Chondrocyte (in vitro differentiated cells): ENCODE measurements around the gene SMARCB1. TPM values are rescaled to one million over a fixed set of nuclear protein-coding genes. Genes with fewer than 3 reads are reported as not detected.

Experiments used
- DNase-seq: peaks from one replicate; pipeline ENCODE4 v3.0.0; 2021; ENCODE audit warnings: mixed read lengths, low spot score
- H3K27ac Mint-ChIP-seq: one replicate; pipeline ENCODE4 v1.8.0; 2021; ENCODE audit warnings: mild to moderate bottlenecking, moderate library complexity, mixed read lengths; ENCODE audit not compliant: unreplicated experiment
- H3K27me3 Mint-ChIP-seq: 2 replicates; pipeline ENCODE4 v1.8.0; 2021; ENCODE audit warnings: low read depth, mixed read lengths
- H3K36me3 Mint-ChIP-seq: 2 replicates; pipeline ENCODE4 v1.8.0; 2021; ENCODE audit warnings: low read depth, mixed read lengths
- H3K4me1 Mint-ChIP-seq: 2 replicates; pipeline ENCODE4 v1.8.0; 2021; ENCODE audit warnings: low read depth, mild to moderate bottlenecking, mixed read lengths
- H3K4me3 Mint-ChIP-seq: one replicate; pipeline ENCODE4 v1.8.0; 2021; ENCODE audit warnings: mild to moderate bottlenecking, moderate library complexity, mixed read lengths; ENCODE audit not compliant: unreplicated experiment
- H3K9me3 Mint-ChIP-seq: 2 replicates; pipeline ENCODE4 v1.8.0; 2021; ENCODE audit warnings: low read depth, mixed read lengths
- CTCF ChIP-seq: fragments of 200-600 bp; sonication (generic); IDR thresholded peaks from 2 replicates; pipeline ENCODE4 v1.5.0; 2021; ENCODE audit warnings: antibody characterized with exemption, mild to moderate bottlenecking, moderate library complexity
- total RNA-seq: library from RNA; stranded (reverse); gene quantifications from 3 replicates; pipeline ENCODE4 v1.2.1, GENCODE V29; 2021

SMARCB1 gene
- total RNA-seq, 1 donor from 2014 or later = 102 TPM

- no peaks in the 10 kb centered on the region for H3K27me3 Mint-ChIP-seq
- H3K4me3 Mint-ChIP-seq = no peak overlapping the region
- peaks cover 8% of the 10 kb centered on the region for H3K36me3 Mint-ChIP-seq
- no peak for TF ChIP-seq CTCF
- no peak overlapping the region for H3K27ac Mint-ChIP-seq
- peak; percentile 57 for DNase-seq
- no peaks in the 10 kb centered on the region for H3K9me3 Mint-ChIP-seq
- H3K4me1 Mint-ChIP-seq = peaks cover 38% of the 10 kb centered on the region
Measured at GRCh38 chr22:23836281-23836680, 49.5 kb downstream of the SMARCB1 start.

GRCh38 chr22:23836692-23837495, 50.1 kb downstream of the SMARCB1 start:
- Mint-ChIP-seq H3K9me3 (no peaks in the 10 kb centered on the region), H3K4me1 (peaks cover 43% of the 10 kb centered on the region), H3K4me3 (no peak overlapping the region), H3K27me3 (no peaks in the 10 kb centered on the region), H3K27ac (no peak overlapping the region), H3K36me3 (peaks cover 8% of the 10 kb centered on the region)
- DNase-seq = peak; percentile 74
- TF ChIP-seq CTCF = no peak

- Mint-ChIP-seq H3K36me3 (peaks cover 6% of the 10 kb centered on the region), H3K4me3 (no peak overlapping the region), H3K4me1 (peaks cover 39% of the 10 kb centered on the region), H3K27me3 (no peaks in the 10 kb centered on the region), H3K27ac (no peak overlapping the region), H3K9me3 (no peaks in the 10 kb centered on the region)
- no peak for TF ChIP-seq CTCF
- peak; percentile 88 for DNase-seq
Measured at GRCh38 chr22:23837496-23837859, 50.7 kb downstream of the SMARCB1 start.

DNA sequence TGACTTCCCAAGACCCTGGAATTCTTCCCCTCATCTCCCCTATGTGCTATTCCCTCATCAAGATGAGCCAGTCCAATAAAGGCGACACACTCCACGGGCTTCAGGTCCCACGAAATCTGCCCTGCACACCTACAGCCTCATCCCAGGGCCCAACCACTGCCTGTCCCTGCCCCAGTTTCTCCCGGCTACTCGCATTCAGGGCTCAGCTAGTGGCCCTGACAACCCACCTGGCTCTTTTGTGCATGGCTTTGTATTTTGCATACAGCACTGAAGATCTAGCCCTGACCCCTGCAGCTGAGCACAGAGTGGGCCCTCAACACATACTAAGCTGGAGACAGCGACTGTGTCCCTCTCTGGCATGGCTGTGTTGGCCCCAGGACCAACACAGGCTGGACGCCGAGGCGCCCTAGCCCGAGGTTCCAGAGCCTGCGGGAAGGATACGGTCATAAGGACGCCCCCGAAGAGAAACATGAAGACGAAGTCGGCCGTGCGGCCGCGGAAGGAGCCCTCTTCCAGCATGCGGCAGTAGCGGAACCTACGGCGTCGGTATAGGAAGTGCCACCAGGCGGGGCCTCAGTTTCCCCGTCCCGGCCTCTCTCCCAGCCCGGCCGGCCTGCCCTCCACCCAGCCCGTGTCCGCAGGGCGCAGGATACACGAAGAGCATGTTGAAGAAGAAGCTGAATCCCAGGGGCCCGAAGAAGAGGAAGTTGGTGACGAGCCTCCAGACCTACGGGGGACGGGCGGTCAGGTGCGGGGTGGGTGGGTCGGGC, 51.3 kb downstream of the SMARCB1 start:
- DNase-seq = peak; percentile 89
- Mint-ChIP-seq H3K27ac (peak overlapping the region; percentile 83), H3K9me3 (no peaks in the 10 kb centered on the region), H3K27me3 (no peaks in the 10 kb centered on the region), H3K4me1 (peaks cover 39% of the 10 kb centered on the region), H3K36me3 (peaks cover 6% of the 10 kb centered on the region), H3K4me3 (peak overlapping the region; percentile 77)
- TF ChIP-seq CTCF = no peak

DNA sequence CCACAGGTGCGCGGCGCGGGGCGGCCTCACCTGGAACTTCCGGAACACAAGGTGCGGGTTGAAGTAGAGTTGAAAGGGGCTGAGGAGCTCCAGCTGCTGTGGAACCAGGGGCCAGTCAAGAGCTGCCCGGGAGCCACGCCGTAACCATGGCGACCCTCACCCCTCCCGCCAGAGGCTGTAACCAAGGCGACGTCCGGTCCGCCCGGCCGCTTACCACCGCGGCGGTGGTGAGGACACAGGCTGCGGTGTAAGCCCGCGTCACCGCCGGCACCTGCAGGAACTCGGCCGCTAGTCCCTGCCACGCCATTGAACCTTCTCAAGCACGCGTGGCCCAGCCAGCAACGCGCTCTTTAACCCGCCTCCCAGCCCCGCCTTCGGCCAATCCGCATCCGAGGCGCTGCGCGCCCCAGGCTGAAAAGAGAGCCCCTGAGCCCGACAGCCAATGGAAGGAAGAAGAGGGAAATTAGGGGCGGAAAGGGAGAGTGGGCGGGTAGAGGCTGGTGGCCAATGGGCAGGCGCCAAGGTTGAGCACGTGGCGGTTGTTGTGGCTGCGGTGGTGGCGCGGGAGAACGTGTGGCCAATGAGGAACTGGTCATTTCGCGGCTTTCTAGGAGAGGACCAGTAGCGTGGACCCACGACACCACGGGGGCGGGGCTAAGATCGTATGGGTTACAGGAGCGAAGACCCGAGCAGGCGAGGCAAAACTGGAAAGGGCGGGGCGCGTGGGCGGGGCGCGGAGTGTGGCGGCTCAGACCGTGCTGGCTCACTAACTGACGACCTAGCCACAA, 52.1 kb downstream of the SMARCB1 start, which contains the start of gene DERL3:
Gene DERL3, minus strand, starts transcription at position 326 of the 788 bp plus-strand sequence. Its CDS starts 19 bp downstream, at position 307.
- Mint-ChIP-seq H3K4me1 (peaks cover 42% of the 10 kb centered on the region), H3K27ac (peak within 1 kb of the TSS; percentile 89), H3K9me3 (no peaks in the 10 kb centered on the region), H3K27me3 (no peaks in the 10 kb centered on the region), H3K4me3 (peak within 1 kb of the TSS; percentile 77), H3K36me3 (peaks cover 6% of the 10 kb centered on the region)
- TF ChIP-seq CTCF = no peak
- peak; percentile 97 for DNase-seq
